ENCODE measurements around the gene SEMA5B. TPM values are rescaled to one million over a fixed set of nuclear protein-coding genes. Genes with fewer than 3 reads are reported as not detected.

Gene SEMA5B
- total RNA-seq, 2 donors from 2014 or later, result 0.14 to 3.2 TPM

- ATAC-seq (ENCODE audit: insufficient number of reproducible peaks, low FRiP score, low read depth) (no peak), DNase-seq (ENCODE audit: low spot score) (no peak)
- H3K4me1 ChIP-seq (ENCODE audit: control insufficient read depth in 1 of 2, low read depth in 2 of 2), result peaks cover 0 to 4% of the 10 kb centered on the region in 2 donors
- no peak overlapping the region for H3K27ac ChIP-seq
- no peak for TF ChIP-seq CTCF (IDR thresholded peaks at IDR 0.05)
- no peak overlapping the region for H3K4me3 ChIP-seq
- H3K36me3 ChIP-seq, result no peaks in the 10 kb centered on the region
- H3K27me3 ChIP-seq (replicated peaks; ENCODE audit: insufficient read depth), result no peaks in the 10 kb centered on the region
- H3K9me3 ChIP-seq, result no peaks in the 10 kb centered on the region
Measured at GRCh38 chr3:122924056-122924455, 103.5 kb downstream of the SEMA5B start.

GRCh38 chr3:122923611-122924010, 104.0 kb downstream of the SEMA5B start:
- no peak for DNase-seq (ENCODE audit: low spot score)
- peaks cover 0 to 9% of the 10 kb centered on the region in 2 donors for H3K4me1 ChIP-seq (ENCODE audit: control insufficient read depth in 1 of 2, low read depth in 2 of 2)

GRCh38 chr3:122921791-122922651, 105.5 kb downstream of the SEMA5B start:
- TF ChIP-seq CTCF (IDR thresholded peaks at IDR 0.05), result no peak
- H3K4me1 ChIP-seq (ENCODE audit: control insufficient read depth in 1 of 2, low read depth in 2 of 2), result peaks cover 0 to 12% of the 10 kb centered on the region in 2 donors
- no peak for ATAC-seq (ENCODE audit: insufficient number of reproducible peaks, low FRiP score, low read depth)
- DNase-seq (ENCODE audit: low spot score), result no peak
- H3K36me3 ChIP-seq, result no peaks in the 10 kb centered on the region
- H3K27ac ChIP-seq, result no peak overlapping the region
- peak overlapping the region; percentile 34 for H3K4me3 ChIP-seq
- H3K27me3 ChIP-seq (replicated peaks; ENCODE audit: insufficient read depth), result no peaks in the 10 kb centered on the region
- H3K9me3 ChIP-seq, result no peaks in the 10 kb centered on the region

More at GRCh38 chr3:122923611-122924010, 104.0 kb downstream of the SEMA5B start:
- TF ChIP-seq CTCF (IDR thresholded peaks at IDR 0.05), result no peak
- ATAC-seq (ENCODE audit: insufficient number of reproducible peaks, low FRiP score, low read depth), result no peak
- no peaks in the 10 kb centered on the region for H3K36me3 ChIP-seq
- no peaks in the 10 kb centered on the region for H3K9me3 ChIP-seq
- no peaks in the 10 kb centered on the region for H3K27me3 ChIP-seq (replicated peaks; ENCODE audit: insufficient read depth)
- no peak overlapping the region for H3K27ac ChIP-seq
- H3K4me3 ChIP-seq, result no peak overlapping the region

- H3K27me3 ChIP-seq (replicated peaks; ENCODE audit: insufficient read depth), result no peaks in the 10 kb centered on the region
- H3K4me1 ChIP-seq (ENCODE audit: control insufficient read depth in 1 of 2, low read depth in 2 of 2), result peaks cover 0 to 12% of the 10 kb centered on the region in 2 donors
- no peak for TF ChIP-seq CTCF (IDR thresholded peaks at IDR 0.05)
- no peak for DNase-seq (ENCODE audit: low spot score)
- H3K27ac ChIP-seq, result no peak overlapping the region
- H3K4me3 ChIP-seq, result no peak overlapping the region
- ATAC-seq (ENCODE audit: insufficient number of reproducible peaks, low FRiP score, low read depth), result no peak
- H3K9me3 ChIP-seq, result no peaks in the 10 kb centered on the region
- no peaks in the 10 kb centered on the region for H3K36me3 ChIP-seq
Measured at GRCh38 chr3:122920986-122921385, 106.6 kb downstream of the SEMA5B start.

- Histone ChIP-seq H3K4me1 (ENCODE audit: control insufficient read depth in 1 of 2, low read depth in 2 of 2) (peaks cover 0 to 12% of the 10 kb centered on the region in 2 donors), H3K27me3 (replicated peaks; ENCODE audit: insufficient read depth) (no peaks in the 10 kb centered on the region), H3K36me3 (no peaks in the 10 kb centered on the region), H3K9me3 (no peaks in the 10 kb centered on the region), H3K27ac (no peak overlapping the region), H3K4me3 (no peak overlapping the region)
- ATAC-seq (ENCODE audit: insufficient number of reproducible peaks, low FRiP score, low read depth), result no peak
- DNase-seq (ENCODE audit: low spot score), result no peak
- TF ChIP-seq CTCF (IDR thresholded peaks at IDR 0.05), result no peak
Measured at GRCh38 chr3:122919291-122919610, 108.3 kb downstream of the SEMA5B start.

Data from thoracic aorta (tissue), 2 donors.